CD4-positive, CD25-positive, alpha-beta regulatory T cell (primary cell): Measurements from ENCODE around the gene RBM7. TPM values are rescaled to one million over a fixed set of nuclear protein-coding genes. Genes with fewer than 3 reads are reported as not detected.

Source experiments
- ATAC-seq, 2 donors: fragments of 150-1000 bp; cut with Tn5 transposase; one replicate each; pipeline ENCODE4 v1.10.0; 2021; ENCODE audit warnings: low read depth in 2 of 2, moderate number of reproducible peaks in 2 of 2, moderate library complexity in 1 of 2
- DNase-seq, 3 donors: peaks; one replicate each; pipeline versions ENCODE4 v3.0.0 to v3.0.0-alpha.2; 2012 to 2022; ENCODE audit warnings: mixed read lengths in 1 of 3
- H3K27ac ChIP-seq: one replicate; pipeline ENCODE4 v1.7.0; 2013; ENCODE audit warnings: mild to moderate bottlenecking, low read length; ENCODE audit not compliant: insufficient read depth, poor library complexity, severe bottlenecking
- H3K27me3 ChIP-seq: one replicate; pipeline ENCODE4 v1.7.0; 2013; ENCODE audit warnings: low read length; ENCODE audit not compliant: control insufficient read depth, insufficient read depth
- H3K36me3 ChIP-seq: one replicate; pipeline ENCODE4 v1.7.0; 2013; ENCODE audit warnings: mild to moderate bottlenecking, low read length, moderate library complexity; ENCODE audit not compliant: control insufficient read depth, insufficient read depth
- H3K4me1 ChIP-seq: 2 replicates; pipeline ENCODE4 v1.7.0; 2013; ENCODE audit warnings: mild to moderate bottlenecking, low read length; ENCODE audit not compliant: insufficient read depth, control insufficient read depth, poor library complexity, severe bottlenecking
- H3K4me3 ChIP-seq: one replicate; pipeline ENCODE4 v1.7.0; 2013; ENCODE audit warnings: low read depth, mild to moderate bottlenecking, low read length, moderate library complexity
- H3K9me3 ChIP-seq, 2 experiments: 1 replicate in 1 of 2; 2 replicates in 1 of 2; pipeline ENCODE4 v1.7.0; 2013; ENCODE audit warnings: low read length in 2 of 2, mild to moderate bottlenecking in 1 of 2, moderate library complexity in 1 of 2; ENCODE audit not compliant: control insufficient read depth in 2 of 2
- H3K27ac Mint-ChIP-seq, 3 donors: one replicate each; pipeline ENCODE4 v1.8.0; 2020 to 2022; ENCODE audit warnings: mild to moderate bottlenecking in 3 of 3, mixed read lengths in 3 of 3, moderate library complexity in 2 of 3
- H3K27me3 Mint-ChIP-seq: one replicate; pipeline ENCODE4 v1.8.0; 2022; ENCODE audit warnings: mild to moderate bottlenecking, mixed read lengths
- H3K36me3 Mint-ChIP-seq: one replicate; pipeline ENCODE4 v1.8.0; 2020; ENCODE audit warnings: mixed read lengths
- H3K4me1 Mint-ChIP-seq, 4 donors: one replicate each; pipeline ENCODE4 v1.8.0; 2020 to 2022; ENCODE audit warnings: mixed read lengths in 4 of 4, mild to moderate bottlenecking in 1 of 4
- H3K4me3 Mint-ChIP-seq, 4 donors: one replicate each; pipeline ENCODE4 v1.8.0; 2020 to 2022; ENCODE audit warnings: mild to moderate bottlenecking in 4 of 4, mixed read lengths in 4 of 4, moderate library complexity in 3 of 4
- H3K9me3 Mint-ChIP-seq, 7 donors: one replicate each; pipeline ENCODE4 v1.8.0; 2020 to 2022; ENCODE audit warnings: mixed read lengths in 7 of 7, mild to moderate bottlenecking in 3 of 7, moderate library complexity in 2 of 7
- polyA plus RNA-seq, 4 donors: library from polyadenylated mRNA; unstranded; fragments of 300-500 nt; fragmentation: Illumina TruSeq; gene quantifications; one replicate each; pipeline ENCODE4 v1.2.3, GENCODE V29; 2021
- total RNA-seq: library from RNA; stranded (reverse); gene quantifications from one replicate; pipeline ENCODE4 v1.2.3, GENCODE V29; 2022

RBM7 gene
- total and polyA plus RNA-seq, 5 donors from 2014 or later = 28.7 to 57.2 (median 31.9) TPM

DNA sequence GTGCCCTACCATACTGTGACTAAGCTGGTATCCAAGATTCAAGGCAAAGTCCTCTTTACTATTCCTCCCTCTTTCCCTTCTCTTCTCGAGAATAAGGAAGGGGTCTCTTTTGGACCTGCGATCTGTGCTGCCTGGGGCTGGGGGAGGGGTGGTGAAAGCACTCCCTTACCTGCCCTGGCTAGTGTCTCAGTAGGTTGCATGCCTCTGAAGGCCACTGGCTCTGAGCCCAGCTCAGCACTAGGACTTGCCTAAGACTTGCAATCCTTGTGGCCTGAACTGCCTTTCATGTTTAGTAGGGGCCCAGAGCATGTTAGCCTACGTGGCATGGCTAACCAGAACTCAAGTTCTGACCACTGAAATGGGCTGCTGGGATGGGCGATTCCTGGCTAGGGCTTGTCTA is 25.8 kb downstream of the RBM7 start:
- no peak for ATAC-seq
- DNase-seq = no peak
- H3K4me1 Mint-ChIP-seq = peaks cover 0 to 5% (median under 1%) of the 10 kb centered on the region in 4 donors
- H3K27me3 Mint-ChIP-seq = peaks cover 5% of the 10 kb centered on the region
- peak overlapping the region in 1 of 3 donors; percentile 52 for H3K27ac Mint-ChIP-seq
- H3K27ac ChIP-seq = no peak overlapping the region
- H3K4me3 Mint-ChIP-seq = no peak overlapping the region
- H3K9me3 ChIP-seq = no peaks in the 10 kb centered on the region
- H3K36me3 Mint-ChIP-seq = peaks cover 4% of the 10 kb centered on the region
- no peaks in the 10 kb centered on the region for H3K4me1 ChIP-seq
- H3K36me3 ChIP-seq = no peaks in the 10 kb centered on the region
- no peaks in the 10 kb centered on the region for H3K27me3 ChIP-seq
- H3K9me3 Mint-ChIP-seq = peaks cover 0 to 6% (median 2%) of the 10 kb centered on the region in 7 donors
- H3K4me3 ChIP-seq = no peak overlapping the region

DNA sequence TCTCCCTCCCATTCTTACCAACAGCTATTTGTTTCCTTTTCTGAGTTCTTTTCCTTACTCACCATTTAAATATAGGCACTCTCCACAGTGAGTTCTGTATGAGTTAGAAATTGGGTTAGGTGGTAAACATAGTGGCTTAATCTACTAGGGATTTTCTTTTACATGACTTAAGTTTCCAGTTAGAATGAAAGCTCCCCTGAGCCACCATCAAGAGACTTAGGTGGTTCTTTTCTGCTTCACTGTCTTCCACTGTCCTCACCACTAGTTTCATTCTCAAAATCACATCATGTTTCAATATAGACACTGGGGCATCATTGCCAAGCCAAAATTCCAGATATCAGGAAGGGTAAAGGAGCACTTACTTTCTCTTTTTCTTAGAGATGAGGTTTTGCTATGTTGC is 29.8 kb downstream of the RBM7 start:
- H3K36me3 ChIP-seq = no peaks in the 10 kb centered on the region
- no peaks in the 10 kb centered on the region for H3K9me3 ChIP-seq
- ATAC-seq = no peak
- no peaks in the 10 kb centered on the region for H3K36me3 Mint-ChIP-seq
- no peak overlapping the region for H3K27ac ChIP-seq
- no peak overlapping the region for H3K4me3 Mint-ChIP-seq
- H3K27me3 Mint-ChIP-seq = peaks cover 5% of the 10 kb centered on the region
- H3K27me3 ChIP-seq = no peaks in the 10 kb centered on the region
- H3K9me3 Mint-ChIP-seq = peaks cover 0 to 2% (median 0%) of the 10 kb centered on the region in 7 donors
- no peak overlapping the region for H3K4me3 ChIP-seq
- H3K4me1 Mint-ChIP-seq = peaks cover 0 to 2% (median 0%) of the 10 kb centered on the region in 4 donors
- H3K4me1 ChIP-seq = no peaks in the 10 kb centered on the region
- no peak for DNase-seq
- no peak overlapping the region for H3K27ac Mint-ChIP-seq

DNA sequence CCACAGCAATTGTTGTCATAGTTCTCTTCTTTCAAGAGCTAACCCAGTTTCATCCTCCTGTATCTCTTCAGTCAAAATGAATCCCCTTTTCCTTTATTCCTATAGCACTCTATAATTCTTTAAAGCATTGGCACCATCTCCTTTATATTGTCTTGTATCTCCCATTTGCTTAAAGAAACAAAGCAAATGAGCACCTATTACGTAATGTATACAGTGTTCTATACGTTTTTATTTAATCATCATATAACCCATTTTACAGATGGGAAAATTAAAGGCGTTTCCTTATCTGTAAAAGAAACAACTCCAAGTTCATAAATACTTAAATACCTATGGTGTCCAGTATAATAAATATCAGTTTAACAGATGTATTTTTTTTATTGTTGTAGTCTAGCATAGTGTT is 32.4 kb downstream of the RBM7 start:
- Mint-ChIP-seq H3K4me1 (peaks cover 0 to 4% (median 0%) of the 10 kb centered on the region in 4 donors), H3K36me3 (no peaks in the 10 kb centered on the region), H3K9me3 (peaks cover 0 to 2% (median 0%) of the 10 kb centered on the region in 7 donors), H3K4me3 (no peak overlapping the region), H3K27me3 (peaks cover 5% of the 10 kb centered on the region), H3K27ac (no peak overlapping the region)
- DNase-seq (no peak), ATAC-seq (no peak)
- Histone ChIP-seq H3K9me3 (no peaks in the 10 kb centered on the region), H3K4me3 (no peak overlapping the region), H3K36me3 (no peaks in the 10 kb centered on the region), H3K4me1 (no peaks in the 10 kb centered on the region), H3K27me3 (no peaks in the 10 kb centered on the region), H3K27ac (no peak overlapping the region)

DNA sequence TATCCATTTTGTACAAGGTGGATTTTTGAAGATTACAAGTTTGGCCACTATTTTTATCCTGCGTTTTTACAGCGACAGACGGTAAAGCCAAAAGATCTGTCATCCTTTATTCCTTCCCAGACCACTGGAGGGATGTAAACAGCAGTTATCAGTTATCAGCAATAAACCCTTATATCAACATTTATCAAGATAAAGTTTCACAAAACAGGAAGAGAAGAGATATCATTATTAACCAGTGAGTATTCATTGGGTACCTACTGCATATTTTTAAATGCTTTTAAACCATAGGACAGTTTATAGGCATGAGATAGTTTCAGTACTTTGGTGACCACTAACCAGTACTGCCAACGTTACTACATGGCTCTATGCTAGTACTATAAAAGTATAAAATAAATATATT is 32.9 kb downstream of the RBM7 start:
- H3K9me3 ChIP-seq = no peaks in the 10 kb centered on the region
- no peaks in the 10 kb centered on the region for H3K36me3 Mint-ChIP-seq
- DNase-seq (no peak), ATAC-seq (no peak)
- no peaks in the 10 kb centered on the region for H3K36me3 ChIP-seq
- no peak overlapping the region for H3K4me3 Mint-ChIP-seq
- no peak overlapping the region for H3K27ac Mint-ChIP-seq
- no peaks in the 10 kb centered on the region for H3K4me1 ChIP-seq
- H3K4me1 Mint-ChIP-seq = peaks cover 0 to 6% (median 0%) of the 10 kb centered on the region in 4 donors
- no peak overlapping the region for H3K27ac ChIP-seq
- no peaks in the 10 kb centered on the region for H3K27me3 ChIP-seq
- peaks cover 5% of the 10 kb centered on the region for H3K27me3 Mint-ChIP-seq
- H3K9me3 Mint-ChIP-seq = peaks cover 0 to 2% (median 0%) of the 10 kb centered on the region in 7 donors
- H3K4me3 ChIP-seq = no peak overlapping the region

DNA sequence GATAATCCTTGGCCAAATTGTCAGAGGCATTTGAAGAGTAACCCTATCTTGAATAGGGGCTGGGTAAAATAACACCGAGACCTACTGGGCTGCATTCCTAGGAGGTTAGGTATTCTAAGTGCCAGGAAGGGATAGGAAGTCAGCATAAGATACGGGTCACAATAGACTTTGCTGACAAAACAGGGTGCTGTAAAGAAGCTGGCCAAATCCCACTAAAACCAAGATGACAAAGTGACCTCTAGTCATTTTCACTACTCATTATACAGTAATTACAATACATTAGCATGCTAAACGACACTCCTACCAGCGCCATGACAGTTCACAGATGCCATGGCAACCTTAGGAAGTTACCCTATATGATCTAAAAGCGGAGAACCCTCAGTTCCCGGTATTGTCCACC is 37.8 kb downstream of the RBM7 start:
- no peaks in the 10 kb centered on the region for H3K27me3 ChIP-seq
- no peaks in the 10 kb centered on the region for H3K27me3 Mint-ChIP-seq
- H3K36me3 Mint-ChIP-seq = peaks cover 5% of the 10 kb centered on the region
- H3K4me3 Mint-ChIP-seq = peak overlapping the region; percentile 98 to 99 (median 98)
- peaks cover 0 to 1% (median 0%) of the 10 kb centered on the region in 7 donors for H3K9me3 Mint-ChIP-seq
- no peaks in the 10 kb centered on the region for H3K9me3 ChIP-seq
- ATAC-seq = no peak
- DNase-seq = no peak
- H3K4me1 Mint-ChIP-seq = peaks cover 21 to 42% (median 33%) of the 10 kb centered on the region in 4 donors
- no peak overlapping the region for H3K27ac ChIP-seq
- peaks cover under 1% of the 10 kb centered on the region for H3K36me3 ChIP-seq
- no peak overlapping the region for H3K4me3 ChIP-seq
- peaks cover 36% of the 10 kb centered on the region for H3K4me1 ChIP-seq
- H3K27ac Mint-ChIP-seq = peak overlapping the region in 2 of 3 donors; percentile 32 to 96

DNA sequence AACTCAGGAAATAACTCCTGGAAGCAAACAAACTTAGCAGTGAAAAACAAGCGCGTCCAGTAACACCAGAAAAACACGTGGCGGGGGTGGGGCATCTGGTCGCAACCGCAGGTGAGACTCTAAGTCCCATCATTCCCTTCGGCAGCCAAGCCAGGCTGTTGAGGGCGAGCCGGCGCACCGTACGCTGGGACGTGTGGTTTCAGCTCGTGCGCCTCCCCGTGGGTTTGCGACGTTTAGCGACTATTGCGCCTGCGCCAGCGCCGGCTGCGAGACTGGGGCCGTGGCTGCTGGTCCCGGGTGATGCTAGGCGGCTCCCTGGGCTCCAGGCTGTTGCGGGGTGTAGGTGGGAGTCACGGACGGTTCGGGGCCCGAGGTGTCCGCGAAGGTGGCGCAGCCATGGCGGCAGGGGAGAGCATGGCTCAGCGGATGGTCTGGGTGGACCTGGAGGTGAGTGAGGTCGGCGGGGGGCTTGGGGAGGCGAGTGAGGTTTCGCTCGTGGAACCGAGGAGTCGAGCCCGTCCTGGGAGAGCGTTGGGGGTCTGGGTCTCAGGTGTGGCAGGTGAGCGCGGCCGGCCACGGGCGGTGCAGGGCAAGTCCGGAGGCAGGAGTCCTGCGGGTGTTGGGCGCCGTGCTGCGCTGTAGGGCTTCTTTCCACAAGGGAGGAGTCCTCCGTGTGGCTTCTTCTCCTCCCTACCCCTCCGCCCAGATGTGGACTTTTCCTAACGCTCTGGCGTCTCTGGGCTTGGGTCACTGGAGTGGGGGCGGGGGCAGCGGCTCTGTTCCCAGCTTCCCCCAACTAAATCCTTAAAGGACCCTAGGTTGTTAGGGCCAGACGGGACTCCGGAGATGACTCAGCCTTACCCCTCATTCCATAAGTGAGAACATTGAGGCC is 39.0 kb downstream of the RBM7 start, which contains the start of gene REXO2:
Gene REXO2 (plus strand): TSS at position 239 of the 892 bp plus-strand sequence. CDS start 62 bp downstream, at position 301.
- Mint-ChIP-seq H3K27ac (peak within 1 kb of the TSS; percentile 68 to 96 (median 96)), H3K4me3 (peak within 1 kb of the TSS; percentile 98 to 99 (median 98)), H3K9me3 (peaks cover 0 to 1% (median 0%) of the 10 kb centered on the region in 7 donors), H3K4me1 (peaks cover 26 to 52% (median 41%) of the 10 kb centered on the region in 4 donors), H3K27me3 (no peaks in the 10 kb centered on the region), H3K36me3 (peaks cover 11% of the 10 kb centered on the region)
- Histone ChIP-seq H3K27me3 (no peaks in the 10 kb centered on the region), H3K4me1 (peaks cover 36% of the 10 kb centered on the region), H3K4me3 (peak within 1 kb of the TSS; percentile 90), H3K36me3 (peaks cover 11% of the 10 kb centered on the region), H3K9me3 (no peaks in the 10 kb centered on the region), H3K27ac (peak within 1 kb of the TSS; percentile 59)
- DNase-seq = peak; percentile 89 to 98 (median 93)
- ATAC-seq = peak; percentile 99 to 100

DNA sequence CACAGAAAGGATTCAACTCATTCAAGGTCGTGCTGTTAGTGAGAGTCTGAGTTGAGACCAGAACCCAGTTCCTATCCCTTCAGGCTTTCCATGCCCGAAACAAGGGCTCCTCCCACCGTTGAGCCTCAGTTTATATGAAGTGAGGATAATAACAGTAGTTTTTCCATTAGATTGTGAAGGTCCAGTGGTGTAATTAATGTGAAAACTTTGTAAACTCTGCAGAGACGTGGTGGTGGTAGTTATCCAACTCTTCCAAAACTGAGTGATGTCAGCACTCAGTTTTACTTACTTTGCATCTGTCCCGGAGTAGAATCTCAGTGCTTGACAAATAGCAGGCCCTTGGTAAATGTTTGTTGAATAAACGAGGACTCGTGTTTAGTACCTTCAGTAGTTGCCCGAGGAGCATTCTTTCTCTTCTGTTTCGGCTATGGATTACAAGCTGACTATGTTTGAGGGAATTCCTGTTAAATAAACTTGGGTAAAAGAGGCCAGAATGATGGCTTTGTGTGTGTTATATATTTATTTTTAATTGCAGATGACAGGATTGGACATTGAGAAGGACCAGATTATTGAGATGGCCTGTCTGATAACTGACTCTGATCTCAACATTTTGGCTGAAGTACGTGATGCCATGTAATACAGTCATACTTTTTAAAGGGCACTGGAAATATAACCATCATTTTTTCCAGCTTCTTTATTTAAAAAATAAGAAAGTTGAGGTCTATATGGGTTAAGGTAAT is 39.8 kb downstream of the RBM7 start:
- H3K27ac ChIP-seq = no peak overlapping the region
- H3K36me3 ChIP-seq = peaks cover 14% of the 10 kb centered on the region
- Mint-ChIP-seq H3K27ac (peak overlapping the region; percentile 68 to 96 (median 96)), H3K36me3 (peaks cover 15% of the 10 kb centered on the region), H3K4me1 (peaks cover 27 to 57% (median 43%) of the 10 kb centered on the region in 4 donors), H3K4me3 (peak overlapping the region; percentile 98 to 99 (median 98)), H3K9me3 (no peaks in the 10 kb centered on the region), H3K27me3 (no peaks in the 10 kb centered on the region)
- peak overlapping the region; percentile 90 for H3K4me3 ChIP-seq
- ATAC-seq = no peak
- no peaks in the 10 kb centered on the region for H3K9me3 ChIP-seq
- no peaks in the 10 kb centered on the region for H3K27me3 ChIP-seq
- H3K4me1 ChIP-seq = peaks cover 36% of the 10 kb centered on the region
- DNase-seq = no peak
